Effector memory CD4-positive, alpha-beta T cell (primary cell): ENCODE results near the gene ZDHHC11B.
"Not testable (repeated sequence)": the region's sequence is repeated elsewhere in the genome, so short reads cannot be mapped to it uniquely, and the experiment has no call there.

Experiments
- DNase-seq, 3 donors: peaks; one replicate each; pipeline ENCODE4 v3.0.0-alpha.2; 2020
- H3K27ac ChIP-seq: 2 replicates; pipeline ENCODE4 v1.7.0; 2013; ENCODE audit warnings: mild to moderate bottlenecking, low read length, moderate library complexity; ENCODE audit not compliant: insufficient read depth, poor library complexity, severe bottlenecking
- H3K27me3 ChIP-seq: replicated peaks from 2 replicates; pipeline ENCODE4 v1.7.0; 2013; ENCODE audit warnings: mild to moderate bottlenecking, low read length; ENCODE audit not compliant: insufficient read depth, control insufficient read depth, poor library complexity, severe bottlenecking
- H3K36me3 ChIP-seq: 2 replicates; pipeline ENCODE4 v1.7.0; 2013; ENCODE audit warnings: mild to moderate bottlenecking, low read length, moderate library complexity; ENCODE audit not compliant: control insufficient read depth, insufficient read depth
- H3K4me1 ChIP-seq: 2 replicates; pipeline ENCODE4 v1.7.0; 2013; ENCODE audit warnings: low read length, mild to moderate bottlenecking; ENCODE audit not compliant: control insufficient read depth, insufficient read depth, poor library complexity, severe bottlenecking
- H3K4me3 ChIP-seq: 2 replicates; pipeline ENCODE4 v1.7.0; 2013; ENCODE audit warnings: low read length, low read depth, mild to moderate bottlenecking; ENCODE audit not compliant: insufficient read depth, poor library complexity, severe bottlenecking
- H3K9me3 ChIP-seq: 2 replicates; pipeline ENCODE4 v1.7.0; 2013; ENCODE audit warnings: mild to moderate bottlenecking, low read length, moderate library complexity; ENCODE audit not compliant: control insufficient read depth

ZDHHC11B gene

GRCh38 chr5:688348-689010 lies 96.0 kb downstream of the ZDHHC11B start:
- not testable (repeated sequence) for H3K36me3 ChIP-seq, H3K27ac ChIP-seq, H3K4me1 ChIP-seq, DNase-seq, H3K27me3 ChIP-seq, H3K9me3 ChIP-seq, H3K4me3 ChIP-seq

DNA sequence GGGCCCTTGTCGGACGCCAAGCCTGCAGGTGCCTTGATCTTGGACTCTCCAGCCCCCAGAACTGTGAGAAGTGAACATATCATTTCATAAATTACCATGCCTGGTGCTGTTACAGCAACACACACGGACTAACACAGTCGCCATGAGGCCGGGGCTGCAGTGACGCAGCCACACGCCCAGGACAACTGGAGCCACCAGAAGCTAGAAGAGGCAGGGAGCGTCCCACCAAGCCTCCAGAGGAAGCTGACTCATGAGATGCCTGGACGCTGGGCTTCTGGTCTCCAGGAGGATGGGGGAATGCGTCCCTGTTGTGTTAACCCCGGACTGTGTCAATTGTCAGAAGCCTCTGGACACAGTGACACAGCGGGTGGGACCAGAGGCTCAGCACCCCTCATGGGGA lies 97.6 kb downstream of the ZDHHC11B start:
- not testable (repeated sequence) for H3K9me3 ChIP-seq, H3K4me1 ChIP-seq, H3K27ac ChIP-seq, H3K4me3 ChIP-seq, H3K27me3 ChIP-seq, H3K36me3 ChIP-seq, DNase-seq

DNA sequence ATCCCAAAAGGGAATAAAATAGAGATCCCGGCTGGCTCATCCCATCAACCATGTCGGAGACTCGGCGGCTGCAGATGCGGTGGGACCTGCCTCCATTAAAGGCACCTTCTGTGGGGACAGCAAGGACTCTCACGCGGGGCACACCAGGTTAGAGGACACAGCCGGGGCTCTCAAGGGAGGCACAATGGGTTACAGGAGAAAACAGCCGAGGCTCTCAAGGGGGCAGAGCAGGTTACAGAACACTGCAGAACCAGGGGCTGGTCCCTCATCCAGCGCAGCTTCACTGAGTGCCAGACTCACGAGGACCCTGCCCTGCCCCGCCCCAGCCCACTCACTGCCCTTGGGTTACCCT lies 98.4 kb downstream of the ZDHHC11B start:
- not testable (repeated sequence) for DNase-seq, H3K9me3 ChIP-seq, H3K36me3 ChIP-seq, H3K27ac ChIP-seq, H3K4me1 ChIP-seq, H3K27me3 ChIP-seq, H3K4me3 ChIP-seq

- no peaks in the 10 kb centered on the region for H3K9me3 ChIP-seq
- H3K4me1 ChIP-seq: no peaks in the 10 kb centered on the region
- H3K36me3 ChIP-seq: no peaks in the 10 kb centered on the region
- no peak overlapping the region for H3K4me3 ChIP-seq
- no peaks in the 10 kb centered on the region for H3K27me3 ChIP-seq
- no peak for DNase-seq
- no peak overlapping the region for H3K27ac ChIP-seq
Observed at GRCh38 chr5:685262-686171, 99.0 kb downstream of the ZDHHC11B start.

DNA sequence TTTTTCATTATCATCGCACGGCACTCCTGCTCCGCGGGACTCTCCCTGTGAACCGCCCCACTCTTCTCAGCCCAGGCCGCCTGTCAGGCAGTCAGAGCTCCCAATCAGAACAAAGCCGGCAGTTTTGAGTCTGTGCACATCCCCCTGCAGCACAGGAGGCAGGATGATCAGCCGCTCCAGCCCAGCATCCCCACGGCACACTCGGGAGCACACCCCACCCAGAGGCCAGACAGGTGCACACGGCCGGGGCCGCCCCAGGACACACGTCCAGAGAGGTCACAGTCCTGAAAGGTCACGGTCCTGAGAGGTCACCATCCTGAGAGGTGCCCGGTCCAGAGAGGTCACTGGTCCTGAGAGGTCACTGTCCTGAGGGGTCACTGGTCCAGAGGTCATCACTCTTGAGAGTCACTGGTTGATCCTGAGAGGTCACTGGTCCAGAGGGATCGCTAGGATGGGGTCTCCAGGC lies 99.7 kb downstream of the ZDHHC11B start:
- Histone ChIP-seq H3K36me3 (no peaks in the 10 kb centered on the region), H3K4me1 (no peaks in the 10 kb centered on the region), H3K27ac (no peak overlapping the region), H3K27me3 (no peaks in the 10 kb centered on the region), H3K9me3 (no peaks in the 10 kb centered on the region), H3K4me3 (no peak overlapping the region)
- no peak for DNase-seq

DNA sequence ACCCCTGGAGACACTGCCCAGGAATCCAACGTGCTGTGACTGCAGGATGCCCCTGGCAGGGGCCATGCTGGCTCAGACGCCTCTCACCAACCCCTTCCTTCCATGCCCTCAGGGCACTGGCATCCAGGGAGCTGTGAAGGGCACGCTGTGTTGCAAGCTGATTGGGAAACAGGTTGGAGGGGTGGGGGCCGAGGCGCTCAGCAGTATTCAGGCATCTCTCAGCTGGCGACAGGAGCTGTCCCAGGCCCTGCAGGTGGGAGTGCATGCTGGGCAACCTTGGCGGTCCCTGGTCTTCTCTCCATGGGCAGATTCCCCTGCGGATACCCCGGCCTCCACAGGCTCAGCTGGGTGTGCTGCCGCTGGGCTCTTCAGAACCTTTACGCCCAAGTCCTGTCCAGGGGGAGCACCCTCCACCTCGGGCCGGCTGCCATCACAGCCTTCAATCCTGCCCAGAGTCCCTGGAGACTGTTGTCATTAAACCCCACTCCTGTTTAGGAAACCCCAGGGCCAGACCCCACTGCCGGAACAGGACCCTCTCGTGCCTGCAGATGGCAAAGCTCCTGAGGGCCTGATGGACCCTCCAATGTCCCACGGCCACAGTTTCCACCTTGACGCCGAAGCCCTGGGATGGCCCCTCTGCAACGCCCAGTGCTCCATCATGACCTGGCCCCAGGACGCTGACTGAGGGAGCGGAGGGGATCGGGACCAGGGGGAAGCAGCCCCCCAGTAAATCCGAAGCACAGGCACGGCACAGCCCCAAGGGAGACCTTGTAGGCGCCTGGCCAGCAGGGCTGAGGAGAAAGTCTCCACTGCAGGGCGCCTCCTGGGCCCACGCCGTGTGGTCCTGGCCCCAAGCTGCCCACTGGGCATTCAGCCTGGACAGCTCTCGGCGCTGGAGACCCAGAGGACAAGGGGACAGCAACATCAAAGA lies 100.7 kb downstream of the ZDHHC11B start:
- Histone ChIP-seq H3K36me3 (no peaks in the 10 kb centered on the region), H3K9me3 (no peaks in the 10 kb centered on the region), H3K4me3 (no peak overlapping the region), H3K4me1 (no peaks in the 10 kb centered on the region), H3K27ac (no peak overlapping the region), H3K27me3 (no peaks in the 10 kb centered on the region)
- DNase-seq: no peak

DNA sequence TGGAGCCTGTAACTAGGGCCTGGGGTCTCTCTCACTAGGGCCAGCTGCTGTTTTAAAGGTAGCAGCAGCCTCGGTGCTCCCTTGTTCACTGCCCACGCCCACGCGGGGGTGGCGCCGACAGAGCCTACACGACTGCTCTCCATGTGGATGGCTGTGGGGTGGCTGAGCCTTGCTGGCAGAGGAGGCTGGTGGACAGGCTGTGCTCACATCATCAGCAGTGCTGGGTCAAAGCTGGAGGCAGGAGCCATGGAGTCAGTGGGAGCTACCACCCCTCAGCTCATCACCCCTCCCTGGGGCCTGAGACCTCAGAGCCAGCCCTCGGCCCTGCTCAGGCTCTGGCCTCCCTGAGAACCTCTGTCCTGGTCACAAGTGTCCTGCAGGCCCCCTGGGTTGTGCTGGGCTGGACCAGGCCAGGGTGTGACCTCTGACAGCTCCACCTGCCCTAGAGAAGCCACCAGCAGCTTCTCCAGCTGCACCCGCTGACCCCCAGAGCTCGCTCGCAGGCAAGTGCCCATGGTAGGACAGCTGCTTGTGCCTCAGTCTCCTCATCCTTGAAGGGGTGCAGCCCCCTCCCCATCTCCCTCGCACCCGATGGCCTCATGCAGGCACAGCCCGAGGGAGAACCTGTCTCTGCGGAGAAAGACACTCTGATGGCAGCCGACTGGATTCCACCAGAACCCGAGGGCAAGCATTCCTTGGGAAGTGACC lies 101.7 kb downstream of the ZDHHC11B start:
- H3K4me1 ChIP-seq, H3K27me3 ChIP-seq, H3K9me3 ChIP-seq, H3K27ac ChIP-seq, H3K36me3 ChIP-seq, DNase-seq, H3K4me3 ChIP-seq: not testable (repeated sequence)

DNA sequence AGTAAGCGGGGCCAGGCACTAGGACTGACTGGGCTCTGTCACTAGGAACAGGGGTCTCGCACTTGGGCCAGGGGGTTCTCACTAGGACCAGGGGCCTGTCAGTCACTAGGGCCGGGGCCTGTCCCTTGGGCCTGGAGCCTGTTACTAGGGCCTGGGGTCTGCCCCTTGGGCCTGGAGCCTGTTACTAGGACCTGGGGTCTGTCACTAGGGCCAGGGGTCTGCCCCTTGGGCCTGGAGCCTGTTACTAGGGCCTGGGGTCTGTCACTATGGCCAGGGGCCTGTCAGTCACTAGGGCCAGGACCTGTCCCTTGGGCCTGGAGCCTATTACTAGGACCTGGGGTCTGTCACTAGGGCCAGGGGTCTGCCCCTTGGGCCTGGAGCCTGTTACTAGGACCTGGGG lies 102.3 kb downstream of the ZDHHC11B start:
- H3K27me3 ChIP-seq, H3K4me3 ChIP-seq, H3K27ac ChIP-seq, H3K36me3 ChIP-seq, H3K9me3 ChIP-seq, H3K4me1 ChIP-seq, DNase-seq: not testable (repeated sequence)

DNA sequence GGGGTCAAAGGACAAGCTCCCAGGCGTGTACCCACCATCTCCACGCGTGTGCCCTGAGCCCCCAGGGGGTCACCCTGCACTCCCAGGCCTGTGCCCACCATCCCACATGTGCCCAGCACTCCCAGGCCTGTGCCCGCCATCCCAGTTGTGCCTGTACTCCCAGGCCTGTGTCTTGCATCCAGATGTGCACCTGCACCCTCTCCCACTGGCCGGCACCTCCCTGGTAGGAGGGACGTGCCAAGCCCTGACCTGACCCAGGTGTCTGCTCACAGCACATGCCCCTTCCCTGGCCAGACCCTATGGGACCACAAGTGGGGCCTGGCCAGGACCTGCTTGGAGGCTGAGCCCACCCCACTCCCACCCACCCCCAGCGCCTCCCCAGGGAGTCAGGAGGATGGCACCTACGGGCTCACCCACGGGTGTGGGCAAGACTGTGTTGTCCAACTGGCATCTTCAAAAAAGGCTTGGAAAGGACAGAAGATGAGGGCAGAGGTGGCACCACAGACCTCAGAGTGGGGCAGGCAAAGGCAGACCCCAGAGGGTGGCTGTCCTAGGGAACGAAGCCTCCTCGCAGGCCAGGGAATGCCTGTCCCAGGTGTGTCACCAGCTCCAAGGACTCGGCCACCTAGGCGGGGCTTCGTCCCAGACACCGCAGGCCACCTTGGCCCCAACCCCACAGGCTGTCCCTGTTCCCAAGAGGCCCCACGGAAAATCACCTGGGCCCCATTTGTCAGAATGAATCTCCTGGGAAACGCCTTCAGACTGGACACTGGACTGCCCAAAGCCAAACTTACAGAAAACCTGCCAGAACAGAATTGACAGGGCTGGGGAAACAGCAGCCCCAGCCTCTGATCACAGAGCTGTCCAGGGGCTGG lies 103.0 kb downstream of the ZDHHC11B start:
- not testable (repeated sequence) for H3K36me3 ChIP-seq

More for the DNA sequence above, 103.0 kb downstream of the ZDHHC11B start:
- not testable (repeated sequence) for H3K27ac ChIP-seq, H3K4me3 ChIP-seq, H3K9me3 ChIP-seq, H3K27me3 ChIP-seq, H3K4me1 ChIP-seq, DNase-seq
